Measurements from ENCODE around the gene IVNS1ABP. TPM values are rescaled to one million over a fixed set of nuclear protein-coding genes. Genes with fewer than 3 reads are reported as not detected.

Gene IVNS1ABP
- total and polyA plus RNA-seq, 2 of the 13 experiments (the other 11 are each of a cell fraction or from before 2014, with no cell fraction given): 49.1 to 51.7 TPM

GRCh38 chr1:185328255-185328654 lies 11.2 kb upstream of the IVNS1ABP start (continued):
- TF ChIP-seq ETS1 (CRISPR knock-in tag; IDR thresholded peaks at IDR 0.05) (no peak), ZNF407 (CRISPR knock-in tag; IDR thresholded peaks at IDR 0.05; ENCODE audit: not compliant biosample characterization) (no peak), CERS6 (CRISPR knock-in tag; IDR thresholded peaks at IDR 0.05) (no peak), CREB3 (CRISPR knock-in tag; IDR thresholded peaks at IDR 0.05) (no peak), ZNF18 (CRISPR knock-in tag; IDR thresholded peaks at IDR 0.05; ENCODE audit: insufficient replicate concordance) (no peak)

All from HepG2 (cell line).